WTC11 (cell line): ENCODE measurements around the gene OTULIN. TPM values are rescaled to one million over a fixed set of nuclear protein-coding genes. Genes with fewer than 3 reads are reported as not detected.

Experiments
- ATAC-seq: fragments of 200-7000 bp; cut with Tn5 transposase; 2 replicates; pipeline ENCODE4 v1.10.0; 2021; ENCODE audit warnings: mild to moderate bottlenecking, moderate library complexity
- CTCF ChIA-PET: fragments of 300-600 bp; sonication (Branson Sonifier 250); formaldehyde crosslinking; loops from one replicate; lab custom pipeline; 2021; ENCODE audit warnings: antibody characterized with exemption; lab: Charles Lee
- POLR2A ChIA-PET: fragments of 350-600 bp; sonication (Branson Sonifier 250); formaldehyde crosslinking; loops from one replicate; lab custom pipeline; 2021; ENCODE audit warnings: antibody characterized with exemption; lab: Charles Lee
- DNase-seq: peaks from one replicate; pipeline ENCODE4 v3.0.0; 2021; ENCODE audit warnings: low spot score
- H3K27ac Mint-ChIP-seq: 2 replicates; pipeline ENCODE4 v1.8.0; 2021; ENCODE audit warnings: mixed read lengths
- H3K27me3 Mint-ChIP-seq: 2 replicates; pipeline ENCODE4 v1.8.0; 2021; ENCODE audit warnings: low read depth, mild to moderate bottlenecking, moderate library complexity, mixed read lengths
- H3K36me3 Mint-ChIP-seq: 2 replicates; pipeline ENCODE4 v1.8.0; 2021; ENCODE audit warnings: mixed read lengths
- H3K4me1 Mint-ChIP-seq: 2 replicates; pipeline ENCODE4 v1.8.0; 2022; ENCODE audit warnings: mixed read lengths
- H3K4me3 Mint-ChIP-seq: 2 replicates; pipeline ENCODE4 v1.8.0; 2021; ENCODE audit warnings: mild to moderate bottlenecking, moderate library complexity, mixed read lengths
- H3K9me3 Mint-ChIP-seq: 2 replicates; pipeline ENCODE4 v1.8.0; 2021; ENCODE audit warnings: mixed read lengths
- CBFB ChIP-seq: sonication (generic); formaldehyde crosslinking; IDR thresholded peaks from 2 replicates; pipeline ENCODE4 v1.8.1; 2022; ENCODE audit warnings: mild to moderate bottlenecking, low read depth, missing genetic modification reagents
- GABPB1 ChIP-seq: sonication (generic); formaldehyde crosslinking; IDR thresholded peaks from 2 replicates; pipeline ENCODE4 v1.8.1; 2023; ENCODE audit warnings: mild to moderate bottlenecking, missing genetic modification reagents
- GTF2I ChIP-seq: fragments of 250-450 bp; sonication (Bioruptor Pico); conservative IDR thresholded peaks from 2 replicates; pipeline ENCODE4 v1.4.0; 2021; ENCODE audit warnings: mild to moderate bottlenecking
- OVOL2 ChIP-seq: fragments of 250-450 bp; sonication (Bioruptor Pico); IDR thresholded peaks from 2 replicates; pipeline ENCODE4 v1.9.0; 2021; ENCODE audit warnings: mild to moderate bottlenecking, borderline replicate concordance
- TEAD1 ChIP-seq: sonication (generic); formaldehyde crosslinking; IDR thresholded peaks from 2 replicates; pipeline ENCODE4 v1.8.0; 2022; ENCODE audit warnings: mild to moderate bottlenecking, missing genetic modification reagents
- ZNF121 ChIP-seq: sonication (generic); formaldehyde crosslinking; IDR thresholded peaks from 2 replicates; pipeline ENCODE4 v1.8.0; 2023; ENCODE audit warnings: missing genetic modification reagents
- ZNF416 ChIP-seq: fragments of 250-450 bp; sonication (Bioruptor Pico); IDR thresholded peaks from 2 replicates; pipeline ENCODE4 v1.9.0; 2021; ENCODE audit warnings: mild to moderate bottlenecking, inconsistent platforms
- total RNA-seq: library from RNA; stranded (reverse); gene quantifications from 3 replicates; pipeline ENCODE4 v1.2.3, GENCODE V29; 2021
- TF ChIP-seq, protein P1 (sequence below): sonication (generic); formaldehyde crosslinking; IDR thresholded peaks from 2 replicates; pipeline ENCODE4 v1.8.1; 2022; ENCODE audit warnings: low read depth, mild to moderate bottlenecking, moderate library complexity, missing genetic modification reagents, borderline replicate concordance
- TF ChIP-seq, protein P2 (sequence below): fragments of 250-450 bp; sonication (Bioruptor Pico); IDR thresholded peaks from 2 replicates; pipeline ENCODE4 v1.9.0; 2021; ENCODE audit warnings: moderate library complexity, mild to moderate bottlenecking, inconsistent platforms, borderline replicate concordance
- TF ChIP-seq, protein P3 (sequence below): sonication (generic); formaldehyde crosslinking; IDR thresholded peaks from 2 replicates; pipeline ENCODE4 v1.8.0; 2022; ENCODE audit warnings: mild to moderate bottlenecking, missing genetic modification reagents
- TF ChIP-seq, protein P4 (sequence below): sonication (generic); formaldehyde crosslinking; IDR thresholded peaks from 2 replicates; pipeline ENCODE4 v1.8.1; 2022; ENCODE audit warnings: missing genetic modification reagents, borderline replicate concordance
- TF ChIP-seq, protein P5 (sequence below): sonication (generic); formaldehyde crosslinking; conservative IDR thresholded peaks from 2 replicates; pipeline ENCODE4 v1.8.1; 2022; ENCODE audit warnings: mild to moderate bottlenecking, missing genetic modification reagents
- TF ChIP-seq, protein P6 (sequence below): fragments of 250-450 bp; sonication (Bioruptor Pico); IDR thresholded peaks from 2 replicates; pipeline ENCODE4 v1.8.0; 2021; ENCODE audit warnings: mild to moderate bottlenecking
- TF ChIP-seq, protein P7 (sequence below): sonication (generic); formaldehyde crosslinking; IDR thresholded peaks from 2 replicates; pipeline ENCODE4 v1.8.1; 2022; ENCODE audit warnings: low read depth, missing genetic modification reagents, borderline replicate concordance
- TF ChIP-seq, protein P8 (sequence below): sonication (generic); formaldehyde crosslinking; IDR thresholded peaks from 2 replicates; pipeline ENCODE4 v1.8.1; 2023; ENCODE audit warnings: mild to moderate bottlenecking, missing genetic modification reagents
- TF ChIP-seq, protein P9 (sequence below): sonication (generic); formaldehyde crosslinking; IDR thresholded peaks from 2 replicates; pipeline ENCODE4 v1.8.1; 2023; ENCODE audit warnings: mild to moderate bottlenecking, missing genetic modification reagents, borderline replicate concordance
- TF ChIP-seq, protein P10 (sequence below): sonication (generic); formaldehyde crosslinking; IDR thresholded peaks from 2 replicates; pipeline ENCODE4 v1.8.1; 2023; ENCODE audit warnings: mild to moderate bottlenecking, missing genetic modification reagents, moderate library complexity

Gene OTULIN
- total RNA-seq, 1 experiment from 2014 or later = 25.0 TPM

DNA sequence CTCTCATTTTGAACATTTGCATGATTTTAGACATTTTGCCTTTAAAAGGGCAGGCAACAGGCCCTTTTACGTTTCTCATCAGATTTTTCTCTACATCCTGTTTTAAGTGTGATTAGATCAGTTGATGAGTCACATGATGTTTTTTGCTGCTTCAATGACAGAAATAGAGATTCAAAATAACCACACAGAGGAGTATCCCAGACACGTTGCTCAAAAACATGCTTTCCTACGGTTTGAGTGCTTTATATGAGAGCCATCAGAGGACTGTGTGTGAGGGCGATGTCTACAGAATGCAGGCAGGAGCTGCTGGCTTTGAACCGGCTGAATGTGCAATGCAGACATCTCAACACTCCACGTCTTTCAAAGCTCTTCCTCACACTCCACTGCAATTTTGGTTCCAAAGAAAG is 42.1 kb downstream of the OTULIN start (continued):
- TF ChIP-seq, protein P1, sequence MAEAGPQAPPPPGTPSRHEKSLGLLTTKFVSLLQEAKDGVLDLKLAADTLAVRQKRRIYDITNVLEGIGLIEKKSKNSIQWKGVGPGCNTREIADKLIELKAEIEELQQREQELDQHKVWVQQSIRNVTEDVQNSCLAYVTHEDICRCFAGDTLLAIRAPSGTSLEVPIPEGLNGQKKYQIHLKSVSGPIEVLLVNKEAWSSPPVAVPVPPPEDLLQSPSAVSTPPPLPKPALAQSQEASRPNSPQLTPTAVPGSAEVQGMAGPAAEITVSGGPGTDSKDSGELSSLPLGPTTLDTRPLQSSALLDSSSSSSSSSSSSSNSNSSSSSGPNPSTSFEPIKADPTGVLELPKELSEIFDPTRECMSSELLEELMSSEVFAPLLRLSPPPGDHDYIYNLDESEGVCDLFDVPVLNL (CRISPR knock-in tag) = no peak
- TF ChIP-seq, protein P2, sequence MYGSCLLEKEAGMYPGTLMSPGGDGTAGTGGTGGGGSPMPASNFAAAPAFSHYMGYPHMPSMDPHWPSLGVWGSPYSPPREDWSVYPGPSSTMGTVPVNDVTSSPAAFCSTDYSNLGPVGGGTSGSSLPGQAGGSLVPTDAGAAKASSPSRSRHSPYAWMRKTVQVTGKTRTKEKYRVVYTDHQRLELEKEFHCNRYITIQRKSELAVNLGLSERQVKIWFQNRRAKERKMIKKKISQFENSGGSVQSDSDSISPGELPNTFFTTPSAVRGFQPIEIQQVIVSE (CRISPR knock-in tag) = no peak
- TF ChIP-seq CBFB (CRISPR knock-in tag) = no peak

DNA sequence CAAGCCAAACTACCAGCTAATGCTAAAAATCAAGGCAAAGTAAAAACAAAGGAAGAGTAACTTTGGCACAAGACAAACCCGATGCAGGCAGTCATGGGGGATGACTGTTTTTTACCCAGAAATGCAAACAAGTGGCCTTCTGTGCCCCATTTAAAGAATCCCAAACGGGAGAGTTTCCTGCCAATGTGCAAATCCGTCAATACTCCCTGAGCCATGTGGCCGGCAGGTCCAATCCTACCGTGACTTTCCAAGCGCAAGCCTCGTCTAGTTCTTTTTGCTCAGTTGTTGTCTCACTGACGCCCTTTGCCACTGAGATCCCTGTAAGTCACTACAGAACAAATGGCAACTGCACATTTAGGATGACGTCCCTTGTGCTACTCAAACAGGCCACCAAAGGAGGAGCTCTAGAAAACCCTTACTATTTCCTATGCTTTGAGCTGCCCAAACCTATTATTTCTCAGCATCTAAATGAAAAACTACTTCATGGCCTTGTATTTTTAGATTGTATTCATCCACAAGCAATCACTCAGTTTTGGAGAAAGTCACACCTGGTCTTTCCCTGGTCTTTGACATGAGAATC is 43.4 kb downstream of the OTULIN start:
- Mint-ChIP-seq H3K4me3 (no peak overlapping the region), H3K27ac (no peak overlapping the region), H3K27me3 (no peaks in the 10 kb centered on the region; the same call in 1 of the 2 replicates), H3K36me3 (peaks cover 44% of the 10 kb centered on the region), H3K9me3 (peaks cover 14% of the 10 kb centered on the region), H3K4me1 (no peaks in the 10 kb centered on the region)
- no peak for ATAC-seq
- ChIA-PET POLR2A (no interaction called here), CTCF (interaction anchor here (0.7 to 1.2 kb wide), 5 partner anchors 20 to 298 kb away, joined by 3 to 5 read pairs (median 3); no protein-coding TSS in a partner anchor)
- no peak for DNase-seq
- no peak for TF ChIP-seq CBFB (CRISPR knock-in tag)
- TF ChIP-seq, protein P3, sequence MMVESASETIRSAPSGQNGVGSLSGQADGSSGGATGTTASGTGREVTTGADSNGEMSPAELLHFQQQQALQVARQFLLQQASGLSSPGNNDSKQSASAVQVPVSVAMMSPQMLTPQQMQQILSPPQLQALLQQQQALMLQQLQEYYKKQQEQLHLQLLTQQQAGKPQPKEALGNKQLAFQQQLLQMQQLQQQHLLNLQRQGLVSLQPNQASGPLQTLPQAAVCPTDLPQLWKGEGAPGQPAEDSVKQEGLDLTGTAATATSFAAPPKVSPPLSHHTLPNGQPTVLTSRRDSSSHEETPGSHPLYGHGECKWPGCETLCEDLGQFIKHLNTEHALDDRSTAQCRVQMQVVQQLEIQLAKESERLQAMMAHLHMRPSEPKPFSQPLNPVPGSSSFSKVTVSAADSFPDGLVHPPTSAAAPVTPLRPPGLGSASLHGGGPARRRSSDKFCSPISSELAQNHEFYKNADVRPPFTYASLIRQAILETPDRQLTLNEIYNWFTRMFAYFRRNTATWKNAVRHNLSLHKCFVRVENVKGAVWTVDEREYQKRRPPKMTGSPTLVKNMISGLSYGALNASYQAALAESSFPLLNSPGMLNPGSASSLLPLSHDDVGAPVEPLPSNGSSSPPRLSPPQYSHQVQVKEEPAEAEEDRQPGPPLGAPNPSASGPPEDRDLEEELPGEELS (CRISPR knock-in tag) = no peak
- TF ChIP-seq, protein P4, sequence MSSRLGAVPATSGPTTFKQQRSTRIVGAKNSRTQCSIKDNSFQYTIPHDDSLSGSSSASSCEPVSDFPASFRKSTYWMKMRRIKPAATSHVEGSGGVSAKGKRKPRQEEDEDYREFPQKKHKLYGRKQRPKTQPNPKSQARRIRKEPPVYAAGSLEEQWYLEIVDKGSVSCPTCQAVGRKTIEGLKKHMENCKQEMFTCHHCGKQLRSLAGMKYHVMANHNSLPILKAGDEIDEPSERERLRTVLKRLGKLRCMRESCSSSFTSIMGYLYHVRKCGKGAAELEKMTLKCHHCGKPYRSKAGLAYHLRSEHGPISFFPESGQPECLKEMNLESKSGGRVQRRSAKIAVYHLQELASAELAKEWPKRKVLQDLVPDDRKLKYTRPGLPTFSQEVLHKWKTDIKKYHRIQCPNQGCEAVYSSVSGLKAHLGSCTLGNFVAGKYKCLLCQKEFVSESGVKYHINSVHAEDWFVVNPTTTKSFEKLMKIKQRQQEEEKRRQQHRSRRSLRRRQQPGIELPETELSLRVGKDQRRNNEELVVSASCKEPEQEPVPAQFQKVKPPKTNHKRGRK (CRISPR knock-in tag) = no peak
- TF ChIP-seq, protein P5, sequence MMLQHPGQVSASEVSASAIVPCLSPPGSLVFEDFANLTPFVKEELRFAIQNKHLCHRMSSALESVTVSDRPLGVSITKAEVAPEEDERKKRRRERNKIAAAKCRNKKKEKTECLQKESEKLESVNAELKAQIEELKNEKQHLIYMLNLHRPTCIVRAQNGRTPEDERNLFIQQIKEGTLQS = no peak
- TF ChIP-seq TEAD1 (CRISPR knock-in tag) = no peak
- TF ChIP-seq GABPB1 = no peak
- TF ChIP-seq, protein P6, sequence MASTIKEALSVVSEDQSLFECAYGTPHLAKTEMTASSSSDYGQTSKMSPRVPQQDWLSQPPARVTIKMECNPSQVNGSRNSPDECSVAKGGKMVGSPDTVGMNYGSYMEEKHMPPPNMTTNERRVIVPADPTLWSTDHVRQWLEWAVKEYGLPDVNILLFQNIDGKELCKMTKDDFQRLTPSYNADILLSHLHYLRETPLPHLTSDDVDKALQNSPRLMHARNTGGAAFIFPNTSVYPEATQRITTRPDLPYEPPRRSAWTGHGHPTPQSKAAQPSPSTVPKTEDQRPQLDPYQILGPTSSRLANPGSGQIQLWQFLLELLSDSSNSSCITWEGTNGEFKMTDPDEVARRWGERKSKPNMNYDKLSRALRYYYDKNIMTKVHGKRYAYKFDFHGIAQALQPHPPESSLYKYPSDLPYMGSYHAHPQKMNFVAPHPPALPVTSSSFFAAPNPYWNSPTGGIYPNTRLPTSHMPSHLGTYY (CRISPR knock-in tag) = no peak
- TF ChIP-seq, protein P7, sequence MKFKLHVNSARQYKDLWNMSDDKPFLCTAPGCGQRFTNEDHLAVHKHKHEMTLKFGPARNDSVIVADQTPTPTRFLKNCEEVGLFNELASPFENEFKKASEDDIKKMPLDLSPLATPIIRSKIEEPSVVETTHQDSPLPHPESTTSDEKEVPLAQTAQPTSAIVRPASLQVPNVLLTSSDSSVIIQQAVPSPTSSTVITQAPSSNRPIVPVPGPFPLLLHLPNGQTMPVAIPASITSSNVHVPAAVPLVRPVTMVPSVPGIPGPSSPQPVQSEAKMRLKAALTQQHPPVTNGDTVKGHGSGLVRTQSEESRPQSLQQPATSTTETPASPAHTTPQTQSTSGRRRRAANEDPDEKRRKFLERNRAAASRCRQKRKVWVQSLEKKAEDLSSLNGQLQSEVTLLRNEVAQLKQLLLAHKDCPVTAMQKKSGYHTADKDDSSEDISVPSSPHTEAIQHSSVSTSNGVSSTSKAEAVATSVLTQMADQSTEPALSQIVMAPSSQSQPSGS (CRISPR knock-in tag) = no peak
- no peak for TF ChIP-seq ZNF416 (CRISPR knock-in tag)
- no peak for TF ChIP-seq OVOL2
- TF ChIP-seq, protein P8, sequence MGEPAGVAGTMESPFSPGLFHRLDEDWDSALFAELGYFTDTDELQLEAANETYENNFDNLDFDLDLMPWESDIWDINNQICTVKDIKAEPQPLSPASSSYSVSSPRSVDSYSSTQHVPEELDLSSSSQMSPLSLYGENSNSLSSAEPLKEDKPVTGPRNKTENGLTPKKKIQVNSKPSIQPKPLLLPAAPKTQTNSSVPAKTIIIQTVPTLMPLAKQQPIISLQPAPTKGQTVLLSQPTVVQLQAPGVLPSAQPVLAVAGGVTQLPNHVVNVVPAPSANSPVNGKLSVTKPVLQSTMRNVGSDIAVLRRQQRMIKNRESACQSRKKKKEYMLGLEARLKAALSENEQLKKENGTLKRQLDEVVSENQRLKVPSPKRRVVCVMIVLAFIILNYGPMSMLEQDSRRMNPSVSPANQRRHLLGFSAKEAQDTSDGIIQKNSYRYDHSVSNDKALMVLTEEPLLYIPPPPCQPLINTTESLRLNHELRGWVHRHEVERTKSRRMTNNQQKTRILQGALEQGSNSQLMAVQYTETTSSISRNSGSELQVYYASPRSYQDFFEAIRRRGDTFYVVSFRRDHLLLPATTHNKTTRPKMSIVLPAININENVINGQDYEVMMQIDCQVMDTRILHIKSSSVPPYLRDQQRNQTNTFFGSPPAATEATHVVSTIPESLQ (CRISPR knock-in tag) = no peak
- no peak for TF ChIP-seq ZNF121
- TF ChIP-seq, protein P9, sequence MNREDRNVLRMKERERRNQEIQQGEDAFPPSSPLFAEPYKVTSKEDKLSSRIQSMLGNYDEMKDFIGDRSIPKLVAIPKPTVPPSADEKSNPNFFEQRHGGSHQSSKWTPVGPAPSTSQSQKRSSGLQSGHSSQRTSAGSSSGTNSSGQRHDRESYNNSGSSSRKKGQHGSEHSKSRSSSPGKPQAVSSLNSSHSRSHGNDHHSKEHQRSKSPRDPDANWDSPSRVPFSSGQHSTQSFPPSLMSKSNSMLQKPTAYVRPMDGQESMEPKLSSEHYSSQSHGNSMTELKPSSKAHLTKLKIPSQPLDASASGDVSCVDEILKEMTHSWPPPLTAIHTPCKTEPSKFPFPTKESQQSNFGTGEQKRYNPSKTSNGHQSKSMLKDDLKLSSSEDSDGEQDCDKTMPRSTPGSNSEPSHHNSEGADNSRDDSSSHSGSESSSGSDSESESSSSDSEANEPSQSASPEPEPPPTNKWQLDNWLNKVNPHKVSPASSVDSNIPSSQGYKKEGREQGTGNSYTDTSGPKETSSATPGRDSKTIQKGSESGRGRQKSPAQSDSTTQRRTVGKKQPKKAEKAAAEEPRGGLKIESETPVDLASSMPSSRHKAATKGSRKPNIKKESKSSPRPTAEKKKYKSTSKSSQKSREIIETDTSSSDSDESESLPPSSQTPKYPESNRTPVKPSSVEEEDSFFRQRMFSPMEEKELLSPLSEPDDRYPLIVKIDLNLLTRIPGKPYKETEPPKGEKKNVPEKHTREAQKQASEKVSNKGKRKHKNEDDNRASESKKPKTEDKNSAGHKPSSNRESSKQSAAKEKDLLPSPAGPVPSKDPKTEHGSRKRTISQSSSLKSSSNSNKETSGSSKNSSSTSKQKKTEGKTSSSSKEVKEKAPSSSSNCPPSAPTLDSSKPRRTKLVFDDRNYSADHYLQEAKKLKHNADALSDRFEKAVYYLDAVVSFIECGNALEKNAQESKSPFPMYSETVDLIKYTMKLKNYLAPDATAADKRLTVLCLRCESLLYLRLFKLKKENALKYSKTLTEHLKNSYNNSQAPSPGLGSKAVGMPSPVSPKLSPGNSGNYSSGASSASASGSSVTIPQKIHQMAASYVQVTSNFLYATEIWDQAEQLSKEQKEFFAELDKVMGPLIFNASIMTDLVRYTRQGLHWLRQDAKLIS (CRISPR knock-in tag) = no peak
- TF ChIP-seq, protein P10, sequence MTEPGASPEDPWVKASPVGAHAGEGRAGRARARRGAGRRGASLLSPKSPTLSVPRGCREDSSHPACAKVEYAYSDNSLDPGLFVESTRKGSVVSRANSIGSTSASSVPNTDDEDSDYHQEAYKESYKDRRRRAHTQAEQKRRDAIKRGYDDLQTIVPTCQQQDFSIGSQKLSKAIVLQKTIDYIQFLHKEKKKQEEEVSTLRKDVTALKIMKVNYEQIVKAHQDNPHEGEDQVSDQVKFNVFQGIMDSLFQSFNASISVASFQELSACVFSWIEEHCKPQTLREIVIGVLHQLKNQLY (CRISPR knock-in tag) = no peak
- no peak for TF ChIP-seq GTF2I
